ENCODE measurements around the gene TXNRD2.
"Not testable (repeated sequence)": the region's sequence is repeated elsewhere in the genome, so short reads cannot be mapped to it uniquely, and the experiment has no call there.

The TXNRD2 gene

DNA sequence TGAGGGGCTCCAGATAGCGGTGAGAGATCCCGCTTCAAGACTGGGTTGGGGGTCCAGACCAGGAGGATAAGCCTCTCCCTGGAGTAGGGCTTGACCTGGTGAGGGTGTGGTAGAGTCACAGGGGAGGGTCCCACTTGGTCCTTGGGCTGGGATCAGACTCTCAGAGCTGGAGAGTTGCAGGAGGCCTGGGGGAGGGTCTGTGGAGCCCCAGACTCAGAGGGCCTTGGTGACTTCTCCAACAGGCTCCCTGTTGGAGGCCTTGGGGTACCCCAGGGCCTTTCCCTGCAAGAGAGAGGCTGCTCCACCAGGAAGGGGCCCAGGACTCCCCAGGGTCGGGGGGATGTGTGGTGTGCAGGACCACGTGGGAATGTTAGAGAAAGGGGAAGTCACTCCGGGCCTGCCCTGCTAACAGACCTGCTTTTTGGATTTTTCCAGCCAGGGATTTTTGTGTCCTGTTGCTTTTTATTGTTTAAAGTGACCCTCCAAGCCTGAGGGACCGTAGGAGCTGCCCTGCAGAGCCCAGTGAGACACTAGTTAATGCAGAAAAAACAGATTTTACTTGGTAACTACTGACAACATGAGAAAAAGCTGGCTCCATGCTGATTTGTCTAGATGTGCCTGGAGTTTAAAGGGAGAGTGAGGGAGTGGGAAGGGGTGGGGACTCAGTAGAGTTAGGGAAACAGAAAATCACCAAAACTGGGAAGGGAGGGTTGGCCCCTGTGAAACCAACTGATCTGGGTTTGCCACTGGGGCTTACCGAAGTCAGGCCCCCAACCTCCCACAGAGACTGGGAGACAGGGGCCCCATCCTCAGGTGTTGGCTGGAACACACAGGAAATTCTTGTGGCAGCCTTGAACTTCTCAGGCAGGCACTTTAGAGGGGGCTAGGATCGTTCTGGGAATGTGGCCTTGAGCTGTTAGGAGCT is 801 bp upstream of the TXNRD2 start:
- peak; percentile 29 to 43 for DNase-seq

DNA sequence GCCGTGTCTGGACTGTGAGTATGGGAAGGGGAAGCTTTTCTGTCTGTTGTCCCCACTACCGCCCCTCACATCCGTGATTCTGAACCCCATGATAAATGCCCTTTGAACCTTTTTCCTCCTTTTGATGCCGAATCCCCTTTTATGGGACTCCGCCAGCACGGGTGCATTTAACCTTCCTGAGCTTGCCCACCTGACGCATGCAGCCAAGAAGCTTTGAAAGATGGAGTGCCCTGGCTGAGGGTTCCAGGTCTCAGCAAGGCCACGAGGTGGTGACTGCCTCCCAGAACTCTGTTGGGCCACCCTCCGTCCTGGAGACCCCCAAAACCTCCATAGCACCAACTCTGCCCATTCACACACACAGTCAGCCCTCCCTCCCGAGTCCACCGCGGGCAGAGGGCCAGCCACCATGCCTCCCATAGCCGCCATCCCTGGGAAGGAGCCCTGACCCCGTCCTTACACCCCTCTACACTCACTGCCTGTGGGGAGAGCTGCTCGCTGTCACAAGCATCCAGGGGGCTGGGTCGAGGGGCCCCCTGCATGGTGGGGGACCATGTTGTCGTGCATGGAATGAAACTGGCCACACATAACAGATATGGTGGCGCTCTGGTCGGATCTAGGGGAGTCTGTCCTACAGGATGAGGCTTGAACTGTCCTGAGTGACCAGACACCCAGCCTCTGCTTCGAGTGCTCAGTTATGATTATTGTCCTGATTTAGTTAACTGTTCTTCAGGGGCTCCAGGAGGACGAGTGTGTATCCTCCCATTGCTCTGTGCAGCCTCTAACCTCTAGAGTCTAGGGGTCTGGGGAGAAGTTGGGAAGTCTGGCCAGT is 868 bp downstream of the TXNRD2 start:
- no peak for DNase-seq

DNA sequence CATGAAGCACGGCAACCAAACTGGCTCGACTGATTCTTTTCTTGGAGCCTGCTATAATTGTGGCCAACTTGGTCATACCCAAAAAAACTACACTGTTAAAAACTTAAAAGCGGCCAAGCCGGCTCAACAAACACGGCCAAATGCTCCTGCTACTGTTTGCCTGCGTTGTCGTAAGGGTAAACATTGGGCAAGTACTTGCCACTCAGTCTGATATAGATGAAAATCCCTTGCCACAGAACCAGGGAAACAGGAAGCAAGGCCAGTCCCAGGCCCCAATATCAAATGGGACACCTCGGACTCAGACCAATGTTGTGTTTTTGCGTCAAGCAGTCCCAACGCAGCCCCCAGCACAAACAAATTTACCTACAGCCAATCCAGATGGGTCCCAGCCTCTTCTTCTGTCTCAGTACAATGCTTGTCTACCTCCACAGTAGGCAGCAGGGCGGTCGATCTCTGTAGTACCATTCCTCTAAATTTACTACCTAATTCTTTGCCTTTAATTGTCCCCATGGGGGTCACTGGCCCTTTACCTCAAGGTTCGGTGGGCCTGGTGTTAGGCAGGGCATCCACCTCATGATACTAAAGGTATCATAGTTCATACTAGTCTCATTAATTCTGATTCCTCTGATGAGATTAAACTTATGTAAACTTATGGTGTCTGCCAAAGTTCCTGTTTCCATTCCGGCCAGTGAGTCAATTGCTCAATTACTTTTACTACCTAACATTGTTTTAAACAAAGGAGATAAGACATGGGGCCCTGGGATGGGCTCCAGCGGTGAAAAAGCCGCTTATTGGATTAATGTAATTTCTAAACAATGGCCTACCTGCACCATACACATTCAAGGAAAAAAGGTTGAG is 3.8 kb downstream of the TXNRD2 start:
- peak; percentile 5 to 13 for DNase-seq

DNA sequence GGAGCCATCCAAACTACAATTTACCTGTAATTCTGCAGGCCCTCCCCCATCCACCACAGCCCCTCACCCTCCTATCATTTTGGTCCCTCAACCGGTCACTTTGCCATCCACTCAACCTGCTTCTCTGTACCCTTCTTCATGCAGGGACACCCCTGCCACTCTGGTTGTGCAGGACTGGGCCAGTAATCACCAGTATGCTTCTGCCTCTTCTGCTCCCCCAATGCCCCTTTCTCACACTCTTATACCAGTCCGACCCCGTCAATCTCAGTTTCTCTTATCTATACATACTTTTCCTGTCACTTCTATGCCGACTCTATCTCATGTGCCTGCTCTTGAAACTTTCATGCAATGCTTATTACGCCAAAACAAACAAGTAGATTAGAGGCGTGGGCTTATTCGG is 5.1 kb downstream of the TXNRD2 start:
- DNase-seq, result no peak

DNA sequence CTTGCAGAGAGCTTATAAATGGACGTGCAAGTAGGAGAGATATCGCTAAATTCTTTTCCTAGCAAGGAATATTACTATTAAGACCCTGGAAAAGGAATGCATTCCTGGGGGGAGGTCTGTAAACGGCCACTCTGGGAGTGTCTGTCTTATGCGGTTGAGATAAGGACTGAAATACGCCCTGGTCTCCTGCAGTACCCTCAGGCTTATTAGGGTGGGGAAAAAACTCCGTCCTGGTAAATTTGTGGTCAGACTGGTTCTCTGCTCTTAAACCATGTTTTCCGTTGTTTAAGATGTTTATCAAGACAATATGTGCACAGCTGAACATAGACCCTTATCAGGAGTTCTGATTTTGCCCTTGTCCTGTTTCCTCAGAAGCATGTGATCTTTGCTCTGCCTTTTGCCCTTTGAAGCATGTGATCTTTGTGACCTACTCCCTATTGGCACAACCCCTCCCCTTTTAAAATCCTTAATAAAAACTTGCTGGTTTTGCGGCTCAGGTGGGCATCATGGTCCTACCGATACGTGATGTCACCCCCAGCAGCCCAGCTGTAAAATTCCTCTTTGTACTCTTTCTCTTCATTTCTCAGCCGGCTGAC is 6.4 kb downstream of the TXNRD2 start:
- not testable (repeated sequence) for DNase-seq

DNA sequence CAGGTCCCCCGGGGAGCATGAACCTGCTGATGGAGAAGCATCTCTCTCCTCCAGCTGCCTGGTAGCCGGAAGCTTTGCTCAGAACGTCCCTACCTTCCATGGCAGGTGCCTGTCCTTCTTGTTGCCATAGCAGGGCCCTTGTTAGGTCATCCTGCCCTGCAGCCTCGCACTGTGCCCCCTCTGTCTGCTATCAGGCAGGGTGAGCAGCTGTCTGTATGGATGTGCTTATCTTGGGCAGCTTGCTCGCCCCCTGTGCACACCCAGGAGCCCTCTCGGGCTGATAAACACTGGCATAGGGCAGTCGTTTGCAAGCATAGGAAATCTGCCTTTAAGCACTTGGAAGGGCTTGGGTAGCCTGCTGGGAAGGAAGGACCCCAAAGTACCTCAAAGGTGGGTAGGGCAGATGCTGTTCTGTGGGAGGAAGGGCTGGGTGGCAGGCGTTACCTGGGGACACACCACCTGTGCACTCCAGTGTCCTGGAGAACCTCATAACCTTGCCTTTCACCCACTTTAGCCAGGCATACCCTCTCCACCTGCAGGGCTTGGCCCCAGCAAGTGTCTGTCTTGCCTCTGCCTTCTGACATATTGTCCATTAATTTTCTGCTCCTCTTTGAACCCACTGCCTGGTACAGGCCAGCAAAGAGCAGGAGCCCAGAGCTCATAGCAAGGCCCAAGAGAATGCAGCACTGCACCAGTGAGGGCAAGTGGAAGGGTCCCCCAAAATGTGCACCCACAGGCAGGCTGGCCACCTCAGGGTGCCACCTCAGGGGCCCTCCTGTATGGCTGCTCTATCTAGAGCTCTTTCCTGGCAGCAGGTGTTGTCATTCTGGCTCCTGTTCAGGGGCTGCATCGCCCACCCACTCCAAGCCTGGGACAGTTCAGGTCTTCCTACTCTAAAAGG is 8.0 kb downstream of the TXNRD2 start:
- DNase-seq, result no peak

DNA sequence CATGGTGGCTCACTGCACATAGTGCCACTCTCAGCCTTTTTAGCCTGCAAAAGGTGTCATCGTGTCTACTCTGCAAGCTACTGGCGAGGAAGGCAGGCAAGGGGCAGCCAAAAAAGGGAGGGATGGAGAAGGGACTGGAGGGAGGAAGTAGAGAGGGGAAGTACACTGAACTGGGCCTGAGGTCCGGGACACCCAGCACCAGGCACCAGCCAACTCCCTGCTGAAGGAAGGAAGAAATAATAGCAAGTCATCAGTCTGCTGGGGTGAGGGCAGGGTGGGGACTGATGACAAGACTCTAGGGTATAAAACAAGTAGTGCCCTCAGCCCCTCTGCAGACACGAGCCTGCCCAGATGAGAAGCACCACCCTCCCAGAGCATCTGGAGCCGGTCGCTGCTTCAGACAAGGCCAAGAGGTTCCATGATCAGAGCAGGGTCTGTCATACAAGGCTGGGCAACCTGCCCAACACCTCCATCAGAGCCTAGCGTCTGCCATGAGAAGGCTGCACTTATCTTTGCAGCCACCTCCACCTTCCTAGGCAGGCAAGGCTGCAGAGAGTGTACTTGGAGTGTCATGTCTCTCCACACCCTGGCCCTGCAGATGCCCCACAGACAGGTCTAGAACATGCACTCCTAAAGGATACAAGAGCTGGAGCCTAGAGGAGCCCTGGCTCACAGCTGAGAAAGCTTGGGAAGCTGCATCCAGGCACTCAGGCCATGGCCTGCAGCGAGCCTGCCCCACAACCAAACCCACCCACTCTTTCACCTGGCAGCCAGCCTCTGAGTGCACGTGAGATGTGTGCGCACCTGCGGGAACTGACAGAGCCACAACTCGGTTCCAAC is 9.0 kb downstream of the TXNRD2 start:
- no peak for DNase-seq

DNA sequence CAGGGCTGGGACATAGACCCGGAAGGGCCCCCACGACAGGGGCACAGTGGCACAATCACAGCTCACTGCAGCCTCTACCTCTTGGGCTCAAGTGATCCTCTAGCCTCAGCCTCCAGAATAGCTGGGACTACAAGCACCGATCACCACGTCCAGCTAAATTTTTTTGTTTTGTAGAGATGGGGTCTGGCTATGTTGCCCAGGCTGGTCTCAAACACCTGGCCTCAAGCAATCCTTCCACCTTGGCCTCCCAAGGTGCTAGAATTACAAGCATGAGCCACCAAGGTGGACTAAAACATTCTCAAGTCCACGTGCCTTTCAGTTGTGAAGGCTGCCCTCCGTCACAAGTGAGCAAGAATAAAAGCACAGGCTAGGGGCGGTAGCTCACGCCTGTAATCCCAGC is 10.1 kb downstream of the TXNRD2 start:
- no peak for DNase-seq

DNA sequence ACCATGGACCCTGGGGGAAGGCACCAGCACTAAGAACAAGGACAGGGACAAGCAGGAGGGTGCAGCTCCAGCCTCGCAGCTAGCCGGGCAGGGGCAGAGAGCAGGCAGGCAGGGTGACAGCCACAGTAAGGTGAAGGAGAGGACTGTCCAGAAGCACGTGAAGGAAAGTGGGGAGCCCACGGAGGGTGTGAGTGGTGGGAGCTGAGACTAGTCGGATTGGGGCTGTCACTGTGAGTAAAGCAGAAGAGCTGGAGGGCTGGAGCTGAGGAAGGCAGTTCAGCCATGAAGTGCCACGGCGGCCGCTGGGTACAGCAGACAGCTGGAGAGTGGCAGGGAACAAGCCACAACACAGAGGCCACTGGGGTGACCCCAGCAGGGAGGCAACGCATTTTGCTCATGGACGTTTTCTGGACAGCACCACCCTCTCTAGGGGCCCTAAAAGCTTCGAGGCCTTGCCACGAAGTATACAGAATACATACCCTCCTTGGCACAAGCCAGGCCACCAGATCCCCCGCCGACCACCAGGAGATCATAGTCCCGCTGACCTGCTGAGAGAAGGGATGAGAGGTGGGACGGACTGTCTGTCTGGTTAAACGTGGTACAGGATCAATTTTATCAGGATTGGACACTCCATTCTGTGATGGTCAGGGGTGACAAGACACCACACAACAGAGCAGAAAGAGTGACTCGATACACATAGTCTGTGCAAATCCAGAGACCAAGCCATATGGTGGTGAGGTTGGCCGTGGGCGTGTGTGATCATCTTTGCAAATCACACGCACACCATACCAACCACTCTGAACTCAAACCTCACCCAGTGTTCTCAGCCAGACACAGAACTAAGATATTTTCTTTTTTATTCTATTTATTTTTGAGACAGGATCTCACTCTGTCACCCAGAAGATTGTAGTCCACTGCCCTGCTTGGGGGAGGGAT is 10.8 kb downstream of the TXNRD2 start:
- no peak for DNase-seq

DNA sequence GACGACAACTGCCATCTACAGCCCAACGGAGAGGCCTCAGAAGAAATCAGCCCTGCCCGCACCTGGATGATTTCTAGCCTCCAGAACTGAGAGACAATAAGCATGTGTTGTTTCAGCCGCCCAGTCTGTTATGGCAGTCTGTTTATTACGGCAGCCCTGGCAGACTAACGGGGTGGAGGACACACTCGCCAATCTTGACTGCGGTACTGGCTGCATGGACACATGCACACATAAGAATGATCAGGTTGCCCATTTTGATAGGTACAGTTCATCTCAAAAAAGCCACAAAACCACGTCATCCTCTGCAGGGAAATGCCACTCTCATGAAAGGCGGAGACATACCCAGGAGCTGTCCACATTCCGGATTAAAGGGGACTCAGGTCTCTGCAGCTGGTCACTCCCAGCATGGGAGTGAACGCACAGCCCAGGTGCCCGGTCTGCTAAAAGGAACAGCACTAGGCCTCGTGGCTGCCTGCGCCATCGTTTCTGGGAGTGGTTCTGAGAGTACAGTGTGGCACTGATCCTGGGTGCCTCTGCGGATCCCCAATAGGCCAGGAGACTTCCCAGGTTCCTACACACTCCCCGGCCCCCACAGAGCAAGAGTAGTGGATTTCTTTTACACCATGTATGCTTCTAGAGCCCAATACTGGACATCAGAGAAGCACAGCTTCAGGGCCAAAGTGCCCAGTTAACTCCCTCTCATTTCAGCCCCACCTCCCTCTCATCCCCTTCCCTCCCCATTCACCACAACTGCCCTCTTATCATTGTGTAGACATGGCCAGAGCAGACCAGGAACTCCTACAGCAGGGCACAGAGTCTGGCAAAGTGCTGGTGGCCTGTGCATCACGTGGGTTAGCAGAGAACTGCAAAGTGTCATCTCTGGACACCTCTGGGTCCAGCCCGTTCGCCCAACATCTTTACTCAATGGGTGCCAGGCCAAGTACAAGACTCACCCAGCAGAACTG is 11.8 kb downstream of the TXNRD2 start:
- DNase-seq, result no peak

DNA sequence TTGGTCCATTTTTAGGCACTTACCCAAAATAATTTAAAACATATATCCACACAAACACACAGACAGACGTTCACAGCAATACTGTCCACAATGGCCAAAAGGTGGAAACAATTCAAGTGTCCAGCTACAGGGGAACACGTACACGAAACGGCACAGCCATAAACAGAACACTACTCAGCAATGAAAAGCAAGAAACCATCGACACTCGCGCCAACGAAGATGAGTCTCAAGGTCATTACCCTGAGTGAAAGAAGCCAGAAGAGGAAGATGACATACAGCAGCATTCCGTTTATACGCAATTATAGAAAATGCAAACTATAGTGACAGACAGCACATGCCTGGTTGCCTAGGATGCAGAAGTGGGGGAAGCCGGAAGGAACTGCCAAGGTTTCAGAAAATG is 13.4 kb downstream of the TXNRD2 start:
- DNase-seq, result no peak

DNA sequence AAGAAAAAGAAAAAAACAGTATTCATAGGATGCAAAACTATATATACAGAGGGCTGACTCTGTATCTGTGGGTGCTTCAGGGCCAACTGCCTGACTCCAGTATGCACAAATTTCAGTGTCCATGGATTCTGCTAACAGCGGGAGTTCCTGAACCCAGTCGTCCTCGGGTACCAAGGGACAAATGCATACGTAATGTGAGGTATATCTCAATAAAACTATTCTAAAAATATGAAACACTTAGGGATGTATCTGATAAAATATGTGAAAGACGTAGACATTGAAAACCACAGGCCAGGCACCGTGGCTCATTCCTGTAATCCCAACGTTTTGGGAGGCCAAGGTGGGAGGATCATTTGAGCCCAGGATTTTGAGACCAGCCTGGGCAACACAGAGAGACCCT is 13.9 kb downstream of the TXNRD2 start:
- no peak for DNase-seq

DNA sequence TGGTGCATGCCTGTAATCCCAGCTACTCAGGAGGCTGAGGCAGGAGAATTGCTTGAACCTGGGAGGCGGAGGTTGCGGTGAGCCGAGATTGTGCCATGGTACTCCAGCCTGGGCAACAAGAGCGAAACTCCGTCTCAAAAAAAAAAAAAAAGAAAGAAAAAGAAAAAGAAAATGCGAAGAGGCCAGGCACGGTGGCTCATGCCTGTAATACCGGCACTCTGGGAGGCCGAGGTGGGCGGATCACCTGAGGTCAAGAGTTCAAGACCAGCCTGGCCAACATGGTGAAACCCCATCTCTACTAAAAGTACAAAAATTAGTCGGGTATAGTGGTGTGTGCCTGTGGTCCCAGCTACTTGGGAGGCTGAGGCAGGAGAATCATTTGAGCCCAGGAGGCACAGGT is 15.6 kb downstream of the TXNRD2 start:
- DNase-seq, result not testable (repeated sequence)

DNA sequence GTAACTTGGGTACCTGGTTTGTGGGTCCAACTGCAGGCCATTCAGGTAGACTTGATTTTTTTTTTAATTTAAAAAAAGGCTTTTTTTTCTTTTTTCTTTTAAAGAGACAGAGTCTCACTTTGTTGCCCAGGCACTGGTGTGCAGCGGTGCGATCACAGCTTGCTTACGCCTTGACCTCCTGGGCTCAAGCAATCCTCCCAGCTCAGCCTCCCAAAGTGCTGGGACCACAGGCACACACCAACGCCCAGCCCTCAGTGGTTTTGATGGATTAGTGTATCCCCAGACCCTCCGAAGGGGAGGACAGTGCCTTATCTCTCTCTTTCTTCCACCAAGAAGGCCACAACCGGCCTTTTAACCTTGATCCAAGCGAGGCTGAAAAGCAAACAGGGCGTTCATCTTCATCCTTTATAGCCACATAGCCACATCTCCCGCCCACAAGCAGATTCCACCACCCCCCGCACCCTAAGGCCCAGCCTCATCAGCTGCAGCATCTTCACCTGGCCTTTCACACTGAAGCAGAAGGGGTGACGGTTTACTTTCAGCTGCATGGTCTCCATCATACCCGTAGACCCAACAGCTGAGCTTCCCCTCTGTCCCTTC is 17.6 kb downstream of the TXNRD2 start:
- DNase-seq, result no peak

DNA sequence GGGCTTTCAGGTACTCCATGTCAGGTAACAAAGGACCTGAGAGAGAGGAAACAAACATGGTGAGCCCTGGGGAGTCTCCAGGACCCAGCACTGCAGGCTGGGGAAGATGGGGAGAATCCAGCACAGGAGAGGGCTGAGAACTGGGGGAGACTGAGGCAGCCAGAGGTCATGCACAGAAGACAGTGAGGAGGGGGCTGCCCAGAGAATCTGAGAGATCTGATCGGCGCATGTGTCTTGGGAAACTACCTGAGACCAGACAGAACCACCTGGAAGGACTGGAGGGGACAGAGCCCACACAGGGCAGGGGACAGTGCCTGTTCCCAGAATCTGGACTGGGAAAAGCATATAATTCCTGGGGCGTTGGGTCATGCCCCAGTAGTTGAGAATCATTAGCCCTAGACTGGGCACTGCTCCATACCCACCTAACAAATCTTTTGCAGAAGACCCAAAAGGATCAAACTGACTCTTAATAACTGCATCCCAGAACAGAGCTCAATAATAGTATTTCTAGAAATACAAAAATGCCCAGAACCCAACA is 20.0 kb downstream of the TXNRD2 start:
- no peak for DNase-seq

DNA sequence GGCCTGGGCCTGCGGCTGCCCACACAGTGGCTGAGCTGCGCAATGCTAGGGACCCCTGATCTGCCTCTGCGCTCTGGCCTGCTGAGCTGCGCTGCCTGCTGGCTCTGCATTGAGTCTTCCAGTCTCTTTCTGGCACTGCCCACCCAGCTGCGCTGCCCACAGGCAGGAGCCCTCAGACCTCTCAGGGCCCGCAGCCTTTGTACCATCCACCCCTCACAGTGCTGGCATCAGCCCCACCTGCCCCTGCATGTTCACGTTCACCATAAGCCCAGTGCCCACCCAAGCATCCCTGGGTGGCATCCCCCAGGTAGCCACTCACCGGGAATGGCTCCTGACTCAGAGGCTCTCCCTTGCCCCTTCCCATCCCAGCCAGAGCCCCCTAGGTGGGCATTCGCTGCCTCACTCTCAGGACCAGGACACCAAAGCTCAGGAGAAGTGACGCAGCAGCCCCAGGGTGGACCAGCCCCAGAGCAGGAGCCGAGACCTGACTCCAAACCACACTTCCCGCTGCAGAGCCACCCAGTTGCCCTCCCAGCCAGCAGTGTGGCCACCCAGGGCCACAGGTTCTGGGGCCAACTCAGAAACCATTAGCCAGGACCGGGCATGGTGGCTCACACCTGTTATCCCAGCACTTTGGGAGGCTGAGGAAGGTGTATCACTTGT is 21.8 kb downstream of the TXNRD2 start:
- DNase-seq, result no peak
